ENCODE measurements around the gene MYL7.
"Not testable (repeated sequence)": the region's sequence is repeated elsewhere in the genome, so short reads cannot be mapped to it uniquely, and the experiment has no call there.

DNA sequence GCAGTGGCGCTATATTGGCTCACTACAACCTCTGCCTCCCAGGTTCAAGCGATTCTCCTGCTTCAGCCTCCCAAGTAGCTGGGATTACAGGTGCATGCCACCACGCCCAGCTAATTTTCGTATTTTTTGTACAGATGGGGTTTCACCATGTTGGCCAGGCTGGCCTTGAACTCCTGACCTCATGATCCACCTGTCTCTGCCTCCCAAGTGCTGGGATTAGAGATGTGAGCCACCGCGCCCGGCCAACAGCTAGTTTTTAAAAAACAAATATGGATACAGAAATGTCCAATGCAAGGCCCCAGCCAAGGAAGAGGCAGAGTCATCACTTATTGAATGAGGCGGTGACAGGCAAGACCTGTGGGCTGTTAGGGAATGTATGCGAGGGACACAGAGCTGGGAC is 30.8 kb upstream of the MYL7 start:
- not testable (repeated sequence) for TF ChIP-seq POLR2A (IDR thresholded peaks at IDR 0.05)
- TF ChIP-seq, protein P1, sequence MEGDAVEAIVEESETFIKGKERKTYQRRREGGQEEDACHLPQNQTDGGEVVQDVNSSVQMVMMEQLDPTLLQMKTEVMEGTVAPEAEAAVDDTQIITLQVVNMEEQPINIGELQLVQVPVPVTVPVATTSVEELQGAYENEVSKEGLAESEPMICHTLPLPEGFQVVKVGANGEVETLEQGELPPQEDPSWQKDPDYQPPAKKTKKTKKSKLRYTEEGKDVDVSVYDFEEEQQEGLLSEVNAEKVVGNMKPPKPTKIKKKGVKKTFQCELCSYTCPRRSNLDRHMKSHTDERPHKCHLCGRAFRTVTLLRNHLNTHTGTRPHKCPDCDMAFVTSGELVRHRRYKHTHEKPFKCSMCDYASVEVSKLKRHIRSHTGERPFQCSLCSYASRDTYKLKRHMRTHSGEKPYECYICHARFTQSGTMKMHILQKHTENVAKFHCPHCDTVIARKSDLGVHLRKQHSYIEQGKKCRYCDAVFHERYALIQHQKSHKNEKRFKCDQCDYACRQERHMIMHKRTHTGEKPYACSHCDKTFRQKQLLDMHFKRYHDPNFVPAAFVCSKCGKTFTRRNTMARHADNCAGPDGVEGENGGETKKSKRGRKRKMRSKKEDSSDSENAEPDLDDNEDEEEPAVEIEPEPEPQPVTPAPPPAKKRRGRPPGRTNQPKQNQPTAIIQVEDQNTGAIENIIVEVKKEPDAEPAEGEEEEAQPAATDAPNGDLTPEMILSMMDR (IDR thresholded peaks at IDR 0.05): not testable (repeated sequence)

Data from thyroid gland (tissue), 4 donors.